ENCODE data around the gene SPATA7. TPM values are rescaled to one million over a fixed set of nuclear protein-coding genes. Genes with fewer than 3 reads are reported as not detected.

SPATA7 gene
- total and polyA plus RNA-seq, 4 donors, result 2.9 to 5.0 (median 4.4) TPM

- Histone ChIP-seq H3K27ac (ENCODE audit: low read depth in 1 of 2, low read length in 2 of 2) (no peak overlapping the region), H3K36me3 (ENCODE audit: control insufficient read depth in 4 of 4, insufficient read depth in 3 of 4, low read depth in 1 of 4, low read length in 3 of 4) (peaks cover 0 to 10% (median 2%) of the 10 kb centered on the region in 4 donors), H3K9me3 (ENCODE audit: control insufficient read depth in 4 of 4, low read length in 3 of 4) (no peaks in the 10 kb centered on the region), H3K27me3 (ENCODE audit: control insufficient read depth in 4 of 4, insufficient read depth in 4 of 4, low read length in 3 of 4) (no peaks in the 10 kb centered on the region), H3K4me3 (ENCODE audit: low read depth in 1 of 3, low read length in 3 of 3) (no peak overlapping the region), H3K4me1 (ENCODE audit: control insufficient read depth in 4 of 4, insufficient read depth in 4 of 4, low read length in 3 of 4) (no peaks in the 10 kb centered on the region), H3K9ac (ENCODE audit: low read depth in 1 of 2, low read length in 2 of 2) (no peak overlapping the region)
- DNase-seq (ENCODE audit: low spot score), result no peak
- WGBS, result 97% methylated on average over 4 of the region's 4 CpGs
- TF ChIP-seq SP1 (IDR thresholded peaks at IDR 0.05) (no peak), TAF1 (conservative IDR thresholded peaks at IDR 0.05) (no peak), RAD21 (IDR thresholded peaks at IDR 0.05) (no peak), FOXA2 (IDR thresholded peaks at IDR 0.05) (no peak), EGR1 (IDR thresholded peaks at IDR 0.05; ENCODE audit: low read depth in 2 of 2) (no peak), NR2F2 (IDR thresholded peaks at IDR 0.05) (no peak), RXRA (IDR thresholded peaks at IDR 0.05) (no peak)
- TF ChIP-seq, protein P1, sequence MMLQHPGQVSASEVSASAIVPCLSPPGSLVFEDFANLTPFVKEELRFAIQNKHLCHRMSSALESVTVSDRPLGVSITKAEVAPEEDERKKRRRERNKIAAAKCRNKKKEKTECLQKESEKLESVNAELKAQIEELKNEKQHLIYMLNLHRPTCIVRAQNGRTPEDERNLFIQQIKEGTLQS (IDR thresholded peaks at IDR 0.05), result no peak
Measured at GRCh38 chr14:88452231-88452630, 66.8 kb downstream of the SPATA7 start.

GRCh38 chr14:88454886-88455285, 69.4 kb downstream of the SPATA7 start:
- peaks cover 0 to 10% (median 2%) of the 10 kb centered on the region in 4 donors for H3K36me3 ChIP-seq (ENCODE audit: control insufficient read depth in 4 of 4, insufficient read depth in 3 of 4, low read depth in 1 of 4, low read length in 3 of 4)

More at GRCh38 chr14:88454886-88455285, 69.4 kb downstream of the SPATA7 start:
- H3K4me1 ChIP-seq (ENCODE audit: control insufficient read depth in 4 of 4, insufficient read depth in 4 of 4, low read length in 3 of 4), result no peaks in the 10 kb centered on the region
- H3K27me3 ChIP-seq (ENCODE audit: control insufficient read depth in 4 of 4, insufficient read depth in 4 of 4, low read length in 3 of 4), result no peaks in the 10 kb centered on the region
- H3K9me3 ChIP-seq (ENCODE audit: control insufficient read depth in 4 of 4, low read length in 3 of 4), result no peaks in the 10 kb centered on the region
- H3K27ac ChIP-seq (ENCODE audit: low read depth in 1 of 2, low read length in 2 of 2), result no peak overlapping the region
- TF ChIP-seq YY1 (IDR thresholded peaks at IDR 0.05) (no peak), HNF4G (IDR thresholded peaks at IDR 0.05) (no peak), HNF4A (conservative IDR thresholded peaks at IDR 0.05) (no peak), EGR1 (IDR thresholded peaks at IDR 0.05; ENCODE audit: low read depth in 2 of 2) (no peak), RXRA (IDR thresholded peaks at IDR 0.05) (no peak), JUND (IDR thresholded peaks at IDR 0.05) (no peak), GABPA (IDR thresholded peaks at IDR 0.05 in 1 of 2, conservative IDR thresholded peaks at IDR 0.05 in 1 of 2) (no peak), REST (IDR thresholded peaks at IDR 0.05) (no peak), SP1 (IDR thresholded peaks at IDR 0.05) (no peak), NR2F2 (IDR thresholded peaks at IDR 0.05) (no peak), RAD21 (IDR thresholded peaks at IDR 0.05) (no peak), TAF1 (conservative IDR thresholded peaks at IDR 0.05) (no peak), FOXA1 (IDR thresholded peaks at IDR 0.05) (no peak), FOXA2 (IDR thresholded peaks at IDR 0.05) (no peak)
- TF ChIP-seq, protein P2, sequence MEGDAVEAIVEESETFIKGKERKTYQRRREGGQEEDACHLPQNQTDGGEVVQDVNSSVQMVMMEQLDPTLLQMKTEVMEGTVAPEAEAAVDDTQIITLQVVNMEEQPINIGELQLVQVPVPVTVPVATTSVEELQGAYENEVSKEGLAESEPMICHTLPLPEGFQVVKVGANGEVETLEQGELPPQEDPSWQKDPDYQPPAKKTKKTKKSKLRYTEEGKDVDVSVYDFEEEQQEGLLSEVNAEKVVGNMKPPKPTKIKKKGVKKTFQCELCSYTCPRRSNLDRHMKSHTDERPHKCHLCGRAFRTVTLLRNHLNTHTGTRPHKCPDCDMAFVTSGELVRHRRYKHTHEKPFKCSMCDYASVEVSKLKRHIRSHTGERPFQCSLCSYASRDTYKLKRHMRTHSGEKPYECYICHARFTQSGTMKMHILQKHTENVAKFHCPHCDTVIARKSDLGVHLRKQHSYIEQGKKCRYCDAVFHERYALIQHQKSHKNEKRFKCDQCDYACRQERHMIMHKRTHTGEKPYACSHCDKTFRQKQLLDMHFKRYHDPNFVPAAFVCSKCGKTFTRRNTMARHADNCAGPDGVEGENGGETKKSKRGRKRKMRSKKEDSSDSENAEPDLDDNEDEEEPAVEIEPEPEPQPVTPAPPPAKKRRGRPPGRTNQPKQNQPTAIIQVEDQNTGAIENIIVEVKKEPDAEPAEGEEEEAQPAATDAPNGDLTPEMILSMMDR (IDR thresholded peaks at IDR 0.05; ENCODE audit: low read depth, low read length, missing input control), result no peak
- TF ChIP-seq, protein P1 (IDR thresholded peaks at IDR 0.05), result no peak
- TF ChIP-seq, protein P3, sequence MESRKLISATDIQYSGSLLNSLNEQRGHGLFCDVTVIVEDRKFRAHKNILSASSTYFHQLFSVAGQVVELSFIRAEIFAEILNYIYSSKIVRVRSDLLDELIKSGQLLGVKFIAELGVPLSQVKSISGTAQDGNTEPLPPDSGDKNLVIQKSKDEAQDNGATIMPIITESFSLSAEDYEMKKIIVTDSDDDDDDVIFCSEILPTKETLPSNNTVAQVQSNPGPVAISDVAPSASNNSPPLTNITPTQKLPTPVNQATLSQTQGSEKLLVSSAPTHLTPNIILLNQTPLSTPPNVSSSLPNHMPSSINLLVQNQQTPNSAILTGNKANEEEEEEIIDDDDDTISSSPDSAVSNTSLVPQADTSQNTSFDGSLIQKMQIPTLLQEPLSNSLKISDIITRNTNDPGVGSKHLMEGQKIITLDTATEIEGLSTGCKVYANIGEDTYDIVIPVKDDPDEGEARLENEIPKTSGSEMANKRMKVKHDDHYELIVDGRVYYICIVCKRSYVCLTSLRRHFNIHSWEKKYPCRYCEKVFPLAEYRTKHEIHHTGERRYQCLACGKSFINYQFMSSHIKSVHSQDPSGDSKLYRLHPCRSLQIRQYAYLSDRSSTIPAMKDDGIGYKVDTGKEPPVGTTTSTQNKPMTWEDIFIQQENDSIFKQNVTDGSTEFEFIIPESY (IDR thresholded peaks at IDR 0.05), result no peak
- TF ChIP-seq, protein P4, sequence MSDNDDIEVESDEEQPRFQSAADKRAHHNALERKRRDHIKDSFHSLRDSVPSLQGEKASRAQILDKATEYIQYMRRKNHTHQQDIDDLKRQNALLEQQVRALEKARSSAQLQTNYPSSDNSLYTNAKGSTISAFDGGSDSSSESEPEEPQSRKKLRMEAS (IDR thresholded peaks at IDR 0.05), result no peak
- no peak overlapping the region for H3K9ac ChIP-seq (ENCODE audit: low read depth in 1 of 2, low read length in 2 of 2)
- DNase-seq (ENCODE audit: low spot score), result no peak
- H3K4me3 ChIP-seq (ENCODE audit: low read depth in 1 of 3, low read length in 3 of 3), result no peak overlapping the region
- 97% methylated on average over 2 of the region's 2 CpGs for WGBS
